Activated CD4-positive, alpha-beta T cell treated with anti-CD3 and anti-CD28 coated beads, Interleukin-2, Interleukin-6, amounts not matched to agents 100 ng/mL and 50 ng/mL, durations not matched to agents 16 hours and 8 hours (primary cell): ENCODE data around the gene FNDC3B.
"Not testable (repeated sequence)": the region's sequence is repeated elsewhere in the genome, so short reads cannot be mapped to it uniquely, and the experiment has no call there.

Experiments
- DNase-seq: peaks from one replicate; pipeline ENCODE4 v3.0.0-alpha.2; 2020

The FNDC3B gene

DNA sequence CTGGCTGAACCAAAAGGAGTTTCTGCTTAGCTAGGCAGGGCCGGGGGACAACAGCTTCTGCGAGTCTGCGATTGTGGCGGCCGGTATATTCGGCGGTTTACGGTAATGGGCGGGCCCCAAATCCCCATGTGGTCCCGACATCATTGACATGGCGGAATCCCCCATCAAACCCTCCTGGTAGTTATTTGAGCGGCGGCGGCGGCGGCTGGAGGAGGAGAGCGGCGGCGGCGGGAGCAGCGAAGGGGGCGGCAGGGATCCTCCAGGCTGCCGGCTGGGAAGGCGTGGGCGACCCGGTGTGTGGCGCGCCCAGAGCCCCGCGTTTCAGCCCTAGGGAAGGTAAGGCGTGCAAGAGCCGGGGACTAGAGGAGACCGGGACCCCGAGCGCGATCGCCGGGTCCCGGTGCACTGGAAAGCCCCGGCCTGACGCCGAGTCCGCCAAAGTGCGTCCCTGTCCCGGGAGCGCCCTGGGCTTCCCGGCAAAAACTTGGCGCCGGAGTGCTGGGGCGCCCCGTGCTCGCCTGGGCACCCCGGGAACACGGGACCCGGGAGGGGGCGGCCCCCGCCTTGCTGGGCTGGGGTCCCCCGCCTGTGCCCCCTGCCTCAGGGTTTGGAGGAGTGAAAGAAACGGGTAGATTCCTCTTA lies at the start of gene FNDC3B:
FNDC3B (plus strand) TSS at position 143 of the 642 bp plus-strand sequence. CDS start 72,902 bp downstream, outside the sequence.
- peak; percentile 94 for DNase-seq

DNA sequence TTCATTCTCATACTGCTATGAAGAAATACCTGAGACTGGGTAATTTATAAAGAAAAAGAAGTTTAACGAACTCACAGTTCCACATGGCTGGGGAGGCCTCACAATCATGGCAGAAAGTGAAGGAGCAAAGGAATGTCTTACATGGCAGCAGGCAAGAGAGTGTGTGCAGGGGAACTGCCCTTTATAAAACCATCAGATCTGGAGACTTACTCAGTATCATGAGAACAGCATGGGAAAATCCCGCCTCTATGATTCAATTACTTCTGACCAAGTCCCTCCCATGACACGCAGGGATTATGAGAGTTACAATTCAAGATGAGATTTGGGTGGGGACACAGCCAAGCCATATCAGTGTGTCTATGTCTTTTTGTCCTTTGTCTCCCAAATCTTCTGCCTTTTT lies 49.1 kb upstream of the FNDC3B start:
- DNase-seq: not testable (repeated sequence)

DNA sequence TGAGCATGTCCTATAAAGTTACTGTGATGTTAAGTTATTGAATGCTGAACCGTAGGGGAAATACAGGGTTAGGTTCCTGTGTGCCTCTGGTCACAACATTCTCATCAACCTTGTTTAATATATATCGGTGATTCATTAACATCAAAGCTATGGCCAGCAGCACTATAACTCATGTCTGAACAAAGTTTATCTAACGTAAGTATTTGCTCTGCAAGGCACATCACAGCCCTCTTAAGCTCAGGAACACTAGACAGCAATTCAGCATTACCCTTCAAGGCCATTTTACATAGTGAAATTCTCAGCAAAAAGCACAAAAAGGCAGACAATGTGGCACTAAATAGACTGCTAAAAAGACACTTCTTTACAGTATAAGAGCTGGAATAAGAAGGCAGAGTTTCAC lies 48.2 kb upstream of the FNDC3B start:
- DNase-seq: no peak

DNA sequence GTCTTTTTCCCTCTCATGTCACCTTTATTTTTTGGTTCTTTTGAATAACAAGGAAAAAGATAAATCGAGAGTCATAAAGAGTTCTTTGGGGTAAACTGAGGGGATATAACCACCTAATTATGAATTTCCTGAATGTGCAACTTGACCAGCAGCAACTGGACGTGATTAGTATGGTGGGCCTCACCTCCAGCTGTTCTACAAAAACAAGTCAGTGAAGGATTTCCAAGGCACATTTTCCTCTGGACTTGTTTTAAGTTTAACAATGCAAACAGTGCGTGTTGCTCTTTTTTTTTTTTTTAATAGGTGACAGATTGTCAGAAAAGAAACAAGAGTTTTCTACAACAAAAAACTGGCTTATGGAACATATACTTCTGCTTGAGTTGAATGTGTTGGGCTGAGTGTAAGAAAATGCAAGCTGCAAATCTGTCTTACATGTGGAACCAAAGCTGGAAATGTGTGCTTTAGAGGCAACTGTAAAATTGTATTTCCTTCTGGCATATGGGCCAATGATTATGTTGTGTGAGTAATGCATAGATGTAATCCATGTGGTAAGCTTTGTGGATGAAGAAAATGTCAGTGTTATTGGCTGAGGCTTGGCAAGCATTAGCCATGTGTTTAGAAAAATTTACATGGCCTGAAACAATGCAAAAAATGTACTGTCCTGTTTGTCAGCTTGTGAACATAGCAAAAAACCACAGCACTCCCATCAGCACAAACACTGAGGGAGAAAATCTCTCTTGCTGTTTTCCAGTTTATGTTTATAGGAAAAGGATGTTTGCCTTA lies 44.5 kb upstream of the FNDC3B start:
- no peak for DNase-seq

DNA sequence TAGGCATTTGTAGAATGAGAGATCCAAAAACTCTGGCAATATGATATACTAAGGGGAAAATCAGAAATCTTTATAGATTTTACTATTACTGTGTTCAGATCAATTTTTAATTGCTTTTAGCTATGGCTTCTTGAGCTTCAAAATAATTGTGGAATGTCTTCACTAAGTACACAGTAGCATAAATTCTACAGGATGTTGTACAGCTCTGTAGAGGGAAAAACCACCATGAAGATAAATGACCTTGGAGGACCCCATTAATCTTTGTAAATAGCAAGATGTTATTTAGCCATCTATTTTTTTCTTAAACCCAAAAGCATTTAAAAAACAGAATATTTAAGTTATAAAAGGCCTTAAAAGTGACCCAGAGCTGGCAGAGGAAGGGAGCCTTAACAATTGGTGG lies 43.9 kb upstream of the FNDC3B start:
- DNase-seq: no peak

DNA sequence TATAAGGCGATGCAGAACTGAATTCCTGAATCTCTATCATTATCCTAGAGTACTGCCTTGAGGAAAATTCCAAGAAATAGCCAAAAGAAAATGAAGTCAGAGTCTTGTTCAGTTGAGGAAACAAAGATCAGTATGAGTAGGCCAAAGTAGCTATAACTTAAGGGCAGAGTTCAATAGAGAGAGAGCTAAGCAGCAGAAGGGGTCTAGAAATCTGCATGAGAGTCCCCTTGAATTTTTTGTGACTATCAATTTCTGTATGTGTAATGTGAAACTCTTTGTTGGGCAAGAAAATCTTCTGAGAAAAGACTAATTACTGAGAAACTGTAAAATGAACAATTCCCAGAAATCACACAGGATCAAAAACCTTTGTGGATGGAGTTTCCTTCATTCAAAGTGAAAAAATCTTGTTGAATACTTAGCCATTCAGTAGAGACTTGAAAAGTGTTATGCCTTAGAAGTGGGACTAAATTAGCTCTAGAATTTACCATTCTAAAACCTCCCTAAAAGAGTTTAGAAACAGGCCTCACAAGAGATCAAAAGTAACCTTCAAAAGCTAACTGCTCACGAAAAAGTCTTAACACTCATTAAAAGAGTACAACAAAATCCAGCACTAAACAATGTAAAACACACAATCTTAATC lies 43.1 kb upstream of the FNDC3B start:
- DNase-seq: peak; percentile 17

DNA sequence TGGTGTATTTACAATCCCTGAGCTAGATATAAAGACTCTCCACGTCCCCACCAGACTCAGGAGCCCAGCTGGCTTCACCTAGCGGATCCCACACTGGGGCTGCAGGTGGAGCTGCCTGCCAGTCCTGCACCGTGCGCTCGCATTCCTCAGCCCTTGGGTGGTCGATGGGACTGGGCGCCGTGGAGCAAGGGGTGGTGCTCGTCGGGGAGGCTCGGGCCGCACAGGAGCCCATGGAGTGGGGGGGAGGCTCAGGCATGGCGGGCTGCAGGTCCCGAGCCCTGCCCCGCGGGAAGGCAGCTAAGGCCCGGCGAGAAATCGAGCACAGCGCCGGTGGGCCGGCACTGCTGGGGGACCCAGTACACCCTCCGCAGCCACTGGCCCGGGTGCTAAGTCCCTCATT lies 40.6 kb upstream of the FNDC3B start:
- not testable (repeated sequence) for DNase-seq

DNA sequence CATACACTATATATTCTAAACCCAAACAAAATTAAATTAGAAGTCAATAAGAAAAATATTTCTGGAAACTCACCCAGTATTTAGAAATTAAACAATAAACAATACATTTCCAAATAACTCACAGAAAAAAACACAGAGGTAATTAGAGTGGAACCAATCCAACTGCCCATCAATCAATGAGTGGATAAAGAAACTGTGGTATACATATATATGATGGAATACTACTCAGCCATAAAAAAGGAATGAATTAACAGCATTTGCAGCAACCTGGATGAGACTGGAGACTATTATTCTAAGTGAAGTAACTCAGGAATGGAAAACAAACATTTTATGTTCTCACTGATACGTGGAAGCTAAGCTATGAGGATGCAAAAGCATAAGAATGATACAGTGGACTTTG lies 37.8 kb upstream of the FNDC3B start:
- DNase-seq: not testable (repeated sequence)

DNA sequence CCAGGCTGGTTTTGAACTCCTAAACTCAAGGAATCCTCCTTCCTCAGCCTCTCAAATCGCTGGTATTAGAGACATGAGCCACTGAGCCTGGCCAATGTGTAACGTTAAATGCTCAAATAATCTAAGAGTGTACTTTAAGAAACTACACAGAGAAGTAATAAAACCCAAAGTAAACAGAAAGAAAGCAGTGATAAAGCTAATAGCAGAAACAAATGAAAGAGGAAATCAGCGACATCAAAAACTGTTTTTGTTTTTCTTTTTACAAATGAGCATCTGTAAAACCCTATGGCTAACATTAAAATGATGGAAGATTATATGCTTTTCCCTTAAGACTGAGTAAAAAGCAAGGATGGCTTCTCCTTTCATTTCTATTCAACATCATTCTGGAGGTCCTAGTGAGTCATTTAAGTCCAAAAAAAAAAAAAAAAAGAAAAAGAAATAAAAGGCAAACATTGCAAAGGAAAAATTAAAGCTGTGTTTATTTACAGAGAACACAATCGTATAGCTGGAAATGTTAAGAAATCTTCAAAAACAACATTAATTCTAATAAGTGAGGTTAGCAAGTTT lies 36.8 kb upstream of the FNDC3B start:
- no peak for DNase-seq

DNA sequence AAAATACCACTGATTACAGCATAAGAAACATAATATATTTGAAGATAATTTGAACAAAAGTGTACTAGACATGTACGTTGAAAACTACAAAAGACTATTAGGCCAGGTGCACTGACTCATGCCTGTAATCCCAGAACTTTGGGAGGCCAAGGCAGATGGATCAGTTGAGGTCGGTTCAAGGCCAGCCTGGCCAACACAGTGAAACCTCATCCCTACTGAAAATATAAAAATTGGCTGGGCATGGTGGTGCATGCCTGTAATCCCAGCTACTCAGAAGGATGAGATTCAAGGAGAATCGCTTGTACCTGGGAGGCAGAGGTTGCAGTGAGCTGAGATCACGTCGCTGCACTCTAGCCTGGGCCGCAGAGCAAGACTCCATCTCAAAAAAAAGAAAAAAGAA lies 36.2 kb upstream of the FNDC3B start:
- no peak for DNase-seq

DNA sequence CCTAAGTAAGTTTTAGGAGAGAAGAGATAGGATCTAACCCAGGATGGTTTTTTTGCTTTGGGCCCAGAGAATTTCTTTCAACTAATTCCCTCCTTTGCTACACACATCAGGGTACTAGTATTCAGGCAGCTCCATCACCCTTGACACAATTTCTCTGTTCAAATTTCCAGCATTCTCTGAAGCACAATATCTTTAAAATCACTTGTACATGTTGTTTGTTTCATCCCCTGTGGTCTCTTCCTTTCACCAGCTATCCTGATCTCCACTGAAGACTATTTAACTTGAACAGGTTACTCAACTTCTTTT lies 32.4 kb upstream of the FNDC3B start:
- DNase-seq: no peak

DNA sequence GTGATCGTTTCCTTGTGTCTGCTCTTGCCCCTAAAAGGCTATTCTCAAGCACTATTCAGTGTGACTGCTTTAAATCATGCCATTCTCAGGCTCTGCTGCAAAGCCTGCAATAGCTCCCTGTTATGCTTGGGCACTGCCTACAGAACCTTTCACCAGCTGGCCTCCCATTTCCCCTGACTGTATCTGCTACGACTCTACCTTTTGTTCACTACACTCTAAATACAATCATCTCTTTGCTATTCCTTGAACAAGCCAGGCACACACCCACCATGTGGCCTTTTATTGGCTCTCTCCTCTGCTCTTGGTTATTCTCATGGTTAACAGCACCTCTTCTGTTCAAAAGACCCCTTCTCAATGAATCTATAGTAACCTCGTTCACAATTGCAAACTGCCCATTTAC lies 29.6 kb upstream of the FNDC3B start:
- no peak for DNase-seq

DNA sequence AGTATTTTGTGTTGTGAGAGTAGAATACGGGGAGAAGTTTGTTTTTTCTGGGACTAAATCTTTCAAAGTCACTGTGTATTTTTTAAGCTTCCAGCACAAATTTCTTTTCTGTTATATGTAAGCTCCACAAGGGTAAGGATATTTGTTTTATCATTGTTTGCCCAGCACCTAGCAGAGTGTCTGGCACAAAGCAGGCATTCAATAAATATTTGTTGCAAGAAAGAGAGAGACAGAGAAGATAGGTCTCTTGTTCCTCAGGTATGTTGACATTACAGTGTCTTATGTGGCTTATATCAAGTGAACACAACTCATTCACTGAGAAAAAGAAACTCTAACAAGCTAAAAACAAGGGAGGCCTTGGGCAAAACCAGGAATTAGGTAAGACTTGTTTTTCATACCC lies 26.6 kb upstream of the FNDC3B start:
- no peak for DNase-seq

DNA sequence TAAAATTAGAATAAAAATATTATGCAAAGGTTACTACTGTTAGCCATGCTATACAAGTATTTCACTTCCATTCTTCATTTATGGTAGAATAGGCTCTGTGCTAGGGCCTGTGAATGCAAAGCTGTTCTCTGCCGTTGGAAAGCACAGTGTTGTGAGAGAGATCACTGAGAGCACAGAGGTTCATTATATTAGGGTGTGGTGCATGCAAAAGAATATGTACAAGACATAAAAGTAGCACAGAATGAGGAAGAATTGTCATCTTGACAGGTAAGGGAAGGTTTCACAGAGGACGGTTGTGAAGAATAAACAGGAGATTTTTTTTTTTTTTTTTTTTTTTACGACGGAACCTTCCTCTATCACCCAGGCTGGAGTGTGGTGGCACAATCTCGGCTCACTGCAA lies 25.2 kb upstream of the FNDC3B start:
- DNase-seq: no peak

DNA sequence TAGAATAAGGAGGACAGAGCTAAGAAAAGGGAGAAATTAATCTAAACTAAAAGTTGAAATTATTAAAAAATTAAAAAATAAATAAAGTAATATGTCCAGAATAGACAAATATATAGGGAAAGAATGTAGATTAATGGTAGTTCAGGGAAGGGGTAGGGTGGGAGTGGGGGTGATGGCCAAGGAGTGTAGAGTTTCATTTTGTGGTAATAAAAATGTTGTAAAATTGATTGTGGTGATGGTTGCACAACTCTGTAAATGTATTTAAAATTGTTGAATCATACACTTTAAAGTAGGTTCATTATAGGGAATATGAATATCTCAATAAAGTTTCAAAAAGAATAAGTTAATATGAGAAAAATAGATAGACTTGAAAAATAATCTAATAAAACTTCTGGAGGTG lies 21.0 kb upstream of the FNDC3B start:
- no peak for DNase-seq

DNA sequence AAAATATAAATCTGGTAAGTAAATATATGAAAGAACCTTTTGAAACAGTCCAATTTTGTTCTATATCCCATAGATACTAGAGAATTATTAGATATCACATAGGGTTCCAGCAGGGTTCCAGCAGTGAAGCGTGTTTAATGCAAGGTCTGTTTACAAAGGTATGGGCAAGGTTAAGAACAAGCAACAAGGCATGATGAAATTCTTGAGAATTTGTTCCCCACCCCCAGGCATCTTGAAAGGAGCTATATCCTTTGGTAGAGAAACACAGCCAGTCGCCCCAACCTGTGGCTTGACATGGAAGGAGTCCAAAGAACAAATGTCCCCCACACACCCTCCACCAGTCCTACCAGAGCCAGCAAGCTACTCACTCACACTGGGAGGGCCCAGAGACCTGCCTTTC lies 18.6 kb upstream of the FNDC3B start:
- no peak for DNase-seq

DNA sequence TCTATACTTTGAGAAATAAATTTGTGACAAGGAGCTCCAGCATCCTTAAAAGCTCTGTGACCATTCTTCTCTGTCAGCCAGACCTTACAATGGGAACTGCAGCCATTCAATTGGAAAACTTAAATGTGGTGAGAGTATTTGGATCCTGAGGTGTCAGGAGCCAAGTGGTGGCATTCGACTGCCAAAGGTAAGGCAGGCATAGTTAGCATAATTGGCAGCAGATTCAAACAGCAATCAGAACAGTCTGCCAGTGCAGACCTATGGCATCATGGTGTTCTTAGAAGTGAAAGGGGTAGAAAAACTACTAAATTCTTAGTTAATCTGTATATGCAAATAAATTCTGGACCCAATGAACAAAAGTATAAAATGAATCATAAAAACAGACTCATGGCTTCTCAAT lies 18.2 kb upstream of the FNDC3B start:
- no peak for DNase-seq

DNA sequence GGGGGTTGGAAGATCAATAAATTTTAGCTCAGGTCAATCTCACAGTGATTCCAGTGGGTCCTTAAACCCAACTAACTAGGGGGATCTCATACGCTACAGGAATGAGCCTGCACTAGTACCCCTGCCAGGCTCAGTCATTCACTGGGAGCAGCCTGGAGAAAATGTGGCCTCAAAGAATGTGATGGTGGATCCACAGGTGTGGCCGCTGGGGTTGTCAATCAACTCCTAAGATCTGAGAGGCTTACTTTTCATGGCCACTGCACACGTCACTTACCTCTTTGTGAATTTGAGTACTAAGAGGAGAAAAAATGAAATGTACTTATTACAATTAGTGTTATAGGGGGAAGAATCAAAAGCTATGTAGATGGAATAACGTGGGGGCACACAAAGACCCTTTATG lies 17.5 kb upstream of the FNDC3B start:
- DNase-seq: no peak

DNA sequence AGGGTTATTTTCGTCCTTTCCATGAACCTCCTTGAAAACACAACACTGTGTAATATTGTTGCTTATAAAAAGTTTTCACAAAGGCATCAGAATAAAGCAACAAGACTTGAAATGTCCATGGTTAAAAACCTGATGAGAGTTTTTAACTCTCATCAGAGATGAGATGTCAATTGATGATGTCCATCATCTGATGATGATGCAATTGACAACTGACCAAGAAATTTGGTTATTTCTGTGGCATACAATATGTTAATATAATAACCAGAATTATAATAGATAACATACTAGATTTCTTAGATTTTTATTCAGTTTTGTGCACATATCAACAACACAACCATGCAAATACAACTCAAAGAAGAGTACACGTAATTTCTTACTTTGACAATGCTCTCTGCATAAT lies 15.5 kb upstream of the FNDC3B start:
- DNase-seq: no peak

DNA sequence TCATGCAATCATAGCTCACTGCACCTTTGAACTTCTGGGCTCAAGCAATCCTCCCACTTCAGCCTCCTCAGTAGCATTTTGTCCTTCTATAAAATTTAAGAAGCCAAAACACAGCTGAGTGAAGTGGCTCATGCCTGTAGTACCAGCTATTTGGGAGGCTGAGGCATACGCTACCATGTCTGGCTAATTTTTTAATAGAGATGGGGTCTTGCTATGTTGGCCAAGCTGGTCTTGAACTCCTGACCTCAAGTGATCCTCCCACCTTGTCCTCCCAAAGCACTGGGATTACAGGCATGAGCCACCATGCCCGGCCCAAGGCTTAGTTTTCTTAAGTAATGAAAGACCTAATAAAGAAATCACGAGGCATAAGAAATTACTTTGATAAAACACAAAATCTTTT lies 14.7 kb upstream of the FNDC3B start:
- no peak for DNase-seq

DNA sequence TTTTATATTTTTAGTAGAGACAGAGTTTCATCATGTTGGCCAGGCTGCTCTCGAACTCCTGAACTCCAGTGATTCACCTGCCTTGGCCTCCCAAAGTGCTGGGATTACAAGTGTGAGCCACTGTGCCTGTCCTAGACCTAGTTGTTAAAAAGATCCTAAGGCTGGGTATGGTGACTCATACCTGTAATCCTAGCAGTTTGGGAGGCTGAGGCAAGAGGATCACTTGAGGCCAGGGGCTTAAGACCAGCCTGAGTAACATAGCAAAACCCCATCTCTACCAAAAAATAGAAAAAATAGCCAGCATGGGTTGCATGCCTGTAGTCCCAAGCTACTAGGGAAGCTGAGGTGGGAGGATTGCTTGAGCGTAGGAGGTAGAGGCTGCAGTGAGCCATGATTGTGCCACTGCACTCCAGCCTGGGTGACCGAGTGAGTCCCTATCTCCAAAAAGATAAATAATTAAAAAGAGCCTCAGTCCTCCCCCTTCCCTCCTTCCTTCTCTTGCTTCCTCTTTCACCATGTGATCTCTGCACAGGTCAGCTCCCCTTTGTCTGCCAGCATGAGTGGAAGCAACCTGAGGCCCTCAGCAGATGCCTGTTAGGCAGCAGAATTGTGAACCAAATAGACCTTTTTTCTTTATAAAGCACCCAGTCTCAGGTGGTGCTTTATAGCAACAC lies 9.8 kb upstream of the FNDC3B start:
- no peak for DNase-seq

DNA sequence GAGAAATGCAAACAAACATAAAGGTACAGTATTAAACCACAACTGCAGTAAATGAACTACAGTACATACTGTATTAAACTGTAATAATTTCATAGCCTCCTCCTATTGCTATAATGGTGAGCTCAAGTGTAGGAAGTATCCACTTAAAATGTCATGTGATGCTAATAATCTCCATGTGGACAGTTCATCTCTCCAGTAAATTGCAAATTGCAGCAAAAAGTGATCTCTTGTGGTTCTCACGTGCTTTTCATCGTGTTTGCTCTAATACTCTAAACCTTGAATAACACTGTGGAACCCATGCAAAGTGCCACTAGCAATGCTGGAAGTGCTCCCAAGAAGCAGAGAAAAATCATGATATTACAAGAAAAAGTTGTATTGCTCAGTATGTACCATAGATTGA lies 9.2 kb upstream of the FNDC3B start:
- no peak for DNase-seq

DNA sequence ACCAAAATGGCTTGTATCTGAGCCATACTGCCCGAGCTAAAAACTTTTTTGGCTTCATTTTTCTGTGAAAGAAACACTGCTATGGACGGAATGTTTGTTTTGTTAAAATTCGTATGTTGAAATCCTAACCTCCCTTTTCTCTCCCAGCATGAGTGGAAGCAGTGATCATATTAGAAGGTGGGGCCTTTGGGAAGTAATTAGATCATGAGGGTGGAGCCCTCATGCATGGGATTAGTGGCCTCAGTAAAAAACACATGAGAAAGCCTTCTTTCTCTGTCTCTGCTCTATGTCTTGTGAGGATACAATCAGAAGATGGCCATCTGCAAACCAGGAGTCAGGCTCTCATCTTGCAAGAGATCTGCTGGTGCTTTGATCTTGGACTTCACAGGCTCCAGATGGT lies 7.4 kb upstream of the FNDC3B start:
- no peak for DNase-seq

DNA sequence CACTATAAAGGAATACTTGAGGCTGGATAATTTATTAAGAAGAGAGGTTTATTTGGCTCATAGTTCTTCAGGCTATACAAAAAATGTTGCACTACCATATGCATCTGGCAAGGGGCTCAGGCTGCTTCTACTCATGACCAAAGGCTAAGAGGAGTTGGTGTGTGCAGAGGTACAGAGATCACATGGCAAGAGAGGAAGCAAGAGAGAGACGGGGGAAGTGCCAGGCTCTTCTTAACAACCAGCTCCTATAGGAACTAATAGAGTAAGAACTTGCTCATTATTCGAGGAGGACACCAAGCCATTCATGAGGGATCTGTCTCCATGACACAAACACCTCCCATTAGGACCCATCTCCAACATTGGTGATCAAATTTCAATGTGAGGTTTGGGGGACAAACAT lies 6.0 kb upstream of the FNDC3B start:
- DNase-seq: no peak
